Epidermal melanocyte (primary cell): Measurements from ENCODE around the gene PLB1.
"Not testable (repeated sequence)": the region's sequence is repeated elsewhere in the genome, so short reads cannot be mapped to it uniquely, and the experiment has no call there.

Source experiments
- DNase-seq: peaks from one replicate; pipeline ENCODE4 v3.0.0; 2011; ENCODE audit warnings: low spot score; ENCODE audit not compliant: insufficient read length

The PLB1 gene

DNA sequence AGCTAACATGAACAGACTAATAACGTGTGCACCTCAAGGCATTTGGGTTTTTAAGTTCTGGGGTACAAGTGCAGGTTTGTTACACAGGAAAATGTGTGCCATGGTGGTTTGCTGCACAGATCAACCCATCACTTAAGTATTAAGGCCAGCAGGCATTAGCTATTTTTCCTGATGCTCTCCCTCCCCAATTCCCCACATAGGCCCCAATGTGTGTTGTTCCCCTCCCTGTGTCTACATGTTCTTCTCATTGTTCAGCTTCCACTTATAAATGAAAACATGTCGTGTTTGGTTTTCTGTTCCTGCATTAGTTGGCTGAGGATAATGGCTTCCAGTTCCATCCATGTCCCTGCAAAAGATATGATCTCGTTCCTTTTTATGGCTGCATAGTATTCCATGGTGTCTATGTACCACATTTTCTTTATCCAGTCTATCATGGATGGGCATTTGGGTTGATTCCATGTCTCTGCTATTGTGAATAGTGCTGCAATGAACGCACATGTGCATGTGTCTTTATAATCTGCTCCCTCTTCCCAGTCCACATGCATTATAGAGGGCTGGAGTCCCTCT lies 170.0 kb downstream of the PLB1 start:
- DNase-seq: not testable (repeated sequence)

DNA sequence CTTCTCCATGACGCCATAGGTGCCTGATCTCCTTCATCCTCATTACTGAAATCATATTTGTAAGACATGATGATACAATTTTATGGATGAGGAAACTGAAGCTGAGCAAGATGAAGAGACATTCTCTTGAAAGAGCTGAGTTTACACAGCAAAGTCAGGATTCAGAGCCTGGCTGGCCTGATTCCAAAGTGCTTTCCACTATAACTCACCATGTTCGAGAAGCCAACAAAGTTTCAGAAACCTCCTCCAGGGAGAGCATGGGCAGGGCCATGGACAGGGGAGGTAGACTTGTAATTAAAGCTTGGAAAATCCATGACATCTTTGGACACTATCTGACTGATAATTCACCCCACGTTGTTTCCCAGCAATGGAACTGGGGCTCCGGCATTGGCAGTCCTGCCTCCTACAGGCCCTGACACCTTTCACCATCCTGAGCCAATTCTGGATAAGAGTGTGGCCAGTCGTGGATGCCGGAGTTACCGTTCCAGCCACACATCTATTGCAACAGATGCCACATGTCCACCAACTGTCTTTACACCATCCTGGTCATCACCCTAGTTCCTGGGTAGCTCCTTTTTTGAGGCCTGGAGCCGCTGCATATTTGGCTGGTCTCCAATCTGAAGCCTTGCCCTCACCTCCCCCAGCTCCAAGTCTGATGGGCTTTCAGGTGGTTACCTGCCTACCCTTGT lies 170.8 kb downstream of the PLB1 start:
- no peak for DNase-seq

DNA sequence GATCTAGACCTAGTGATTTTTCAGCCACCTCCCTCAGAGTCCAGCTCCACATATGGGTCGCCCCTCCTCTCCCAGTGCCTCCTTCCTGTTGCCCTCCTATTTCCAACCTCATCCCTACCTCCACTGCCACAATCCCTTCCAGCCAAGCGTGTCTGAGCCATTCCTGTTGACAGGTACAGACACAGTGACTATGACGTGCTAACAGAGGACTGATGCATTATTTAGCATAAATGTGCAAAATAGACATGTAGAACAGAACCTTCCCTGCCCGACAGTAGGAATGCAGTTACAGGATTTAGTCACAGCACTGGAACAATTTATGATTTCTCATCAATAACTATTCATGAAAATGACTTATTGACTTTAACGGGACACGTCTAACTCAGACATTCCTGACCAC lies 171.4 kb downstream of the PLB1 start:
- DNase-seq: no peak

DNA sequence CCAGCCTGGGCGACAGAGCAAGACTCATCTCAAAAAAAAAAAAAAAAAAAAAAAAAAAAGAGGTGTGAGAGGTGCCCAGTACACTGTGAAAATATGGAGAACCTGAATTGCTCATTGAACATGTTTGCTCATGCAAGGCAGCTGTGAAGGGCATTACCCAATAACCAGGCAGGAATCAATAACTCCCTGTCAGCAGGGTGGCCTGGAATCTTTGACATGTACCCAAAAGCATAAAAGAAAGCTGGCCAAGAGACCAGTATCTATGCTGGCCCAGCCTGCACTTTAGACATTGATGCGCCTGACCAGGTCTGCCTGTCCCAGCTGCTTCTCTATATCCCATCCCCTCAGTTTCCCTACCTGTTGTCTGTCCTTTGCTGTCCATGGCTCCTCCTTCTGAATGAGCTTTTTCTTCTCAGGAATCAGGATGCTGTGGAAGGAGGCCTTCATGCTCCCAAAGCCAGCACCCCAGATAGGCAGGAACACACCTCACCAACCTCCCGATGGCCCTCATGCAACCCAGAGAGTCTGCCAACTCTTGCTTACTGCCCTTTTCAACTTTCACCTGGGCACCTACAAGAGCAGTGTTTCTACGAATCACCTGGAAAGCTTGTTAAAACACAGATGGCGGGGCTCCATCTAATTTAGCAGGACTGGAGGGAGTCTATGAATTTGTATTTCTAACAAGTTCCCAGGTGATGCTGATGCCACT lies 172.4 kb downstream of the PLB1 start:
- no peak for DNase-seq

DNA sequence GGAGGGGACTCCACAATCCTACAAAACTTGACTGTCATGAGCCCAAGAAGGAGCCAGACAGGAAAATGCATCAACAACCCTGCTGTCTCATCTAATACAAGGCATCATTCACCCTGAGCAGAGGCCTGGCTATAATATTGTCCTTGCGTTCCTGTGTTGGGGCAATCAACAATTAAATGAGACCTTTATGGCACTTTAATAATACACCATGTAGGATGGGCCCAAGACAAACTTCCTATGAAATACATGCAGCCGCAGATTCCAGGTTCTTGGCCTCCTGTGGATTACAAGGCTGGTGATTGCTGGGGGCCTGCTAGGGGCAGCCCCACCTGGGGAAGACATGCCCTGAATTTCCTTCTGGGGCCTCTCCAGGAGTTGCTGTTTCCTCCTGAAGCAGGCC lies 173.0 kb downstream of the PLB1 start:
- no peak for DNase-seq

DNA sequence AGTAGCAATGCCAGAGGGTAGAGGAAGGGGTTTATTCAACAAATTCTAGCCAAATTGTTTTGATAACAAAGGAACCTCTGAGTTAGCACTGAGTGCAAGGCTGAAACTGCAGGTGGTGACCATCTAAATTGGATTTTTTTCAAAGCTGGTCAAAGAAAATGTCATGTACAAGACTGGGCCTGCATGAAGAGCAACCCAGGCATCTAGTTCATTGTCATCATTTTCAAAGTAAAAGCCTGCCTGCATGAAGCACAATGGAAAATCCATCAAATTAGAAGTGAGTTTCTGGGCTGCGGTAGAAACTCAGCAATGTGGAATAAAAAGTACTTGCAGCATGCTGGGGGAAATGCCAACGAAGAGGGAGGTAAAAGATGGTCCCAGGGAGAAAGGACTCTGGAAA lies 175.0 kb downstream of the PLB1 start:
- DNase-seq: no peak

DNA sequence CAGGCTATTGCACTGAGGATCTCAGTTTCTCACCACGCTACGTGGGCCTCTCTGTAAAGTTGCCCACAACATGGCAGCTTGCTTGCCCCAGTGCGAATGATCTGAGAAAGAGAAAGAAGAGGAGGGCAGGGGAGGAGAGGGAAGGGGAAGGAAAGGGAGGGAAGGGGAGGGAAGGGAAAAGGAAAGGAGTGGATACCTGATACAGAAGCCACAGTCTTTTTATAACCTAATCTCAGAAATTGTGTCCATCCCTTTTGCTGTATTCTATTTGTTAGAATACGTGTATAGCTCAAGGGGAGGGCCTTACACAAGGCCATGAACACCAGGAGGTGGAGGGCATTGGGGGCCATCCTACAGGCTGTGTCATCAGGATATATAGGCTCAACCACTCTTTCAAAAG lies 177.5 kb downstream of the PLB1 start:
- no peak for DNase-seq

DNA sequence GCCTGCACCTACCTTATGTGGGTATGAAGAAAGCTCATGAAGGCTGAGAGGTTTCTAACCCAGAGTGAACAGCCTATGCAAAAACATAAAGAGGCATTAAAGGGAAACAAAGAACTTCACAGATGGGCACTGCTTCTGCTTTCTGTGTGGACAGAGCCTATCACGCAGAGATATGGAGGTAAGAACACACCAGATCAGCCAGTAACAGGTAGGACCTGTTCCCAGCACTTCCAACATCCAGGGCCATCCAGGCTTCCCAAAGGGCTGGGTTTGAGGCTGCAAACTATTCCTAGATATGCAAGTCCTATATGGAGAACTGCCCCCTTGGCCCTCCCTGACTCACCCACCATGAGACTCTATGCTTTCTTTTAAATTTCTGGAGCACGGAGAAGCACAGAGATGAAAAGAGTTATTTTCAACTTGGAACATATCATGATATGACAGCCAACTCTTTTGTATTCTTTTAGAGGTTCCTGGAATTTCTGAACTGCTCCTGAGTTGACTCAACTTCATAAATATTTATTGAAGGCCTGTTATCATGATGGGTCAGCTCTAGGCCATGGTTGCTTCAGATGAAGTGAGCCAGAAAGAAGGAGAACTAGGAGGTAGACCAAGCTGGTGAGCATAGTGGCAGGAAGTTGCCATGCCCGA lies 178.3 kb downstream of the PLB1 start:
- DNase-seq: no peak

DNA sequence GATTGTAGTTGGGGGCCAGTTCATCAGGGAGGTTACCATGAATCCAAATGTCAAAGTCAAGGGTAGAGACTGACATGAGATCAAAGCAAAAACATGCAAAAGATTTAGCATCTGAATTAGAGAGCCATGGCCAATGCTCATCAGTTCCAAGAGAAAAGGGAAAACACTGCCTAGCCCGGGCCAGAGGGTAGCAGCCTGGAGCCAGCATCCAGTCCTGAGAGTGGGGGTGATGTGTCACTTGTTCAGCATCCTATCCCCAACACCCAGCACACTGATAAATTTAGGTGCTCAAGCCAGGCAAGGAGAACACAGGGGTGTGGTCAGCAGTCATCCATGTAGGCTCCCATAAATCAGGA lies 178.8 kb downstream of the PLB1 start:
- DNase-seq: no peak

DNA sequence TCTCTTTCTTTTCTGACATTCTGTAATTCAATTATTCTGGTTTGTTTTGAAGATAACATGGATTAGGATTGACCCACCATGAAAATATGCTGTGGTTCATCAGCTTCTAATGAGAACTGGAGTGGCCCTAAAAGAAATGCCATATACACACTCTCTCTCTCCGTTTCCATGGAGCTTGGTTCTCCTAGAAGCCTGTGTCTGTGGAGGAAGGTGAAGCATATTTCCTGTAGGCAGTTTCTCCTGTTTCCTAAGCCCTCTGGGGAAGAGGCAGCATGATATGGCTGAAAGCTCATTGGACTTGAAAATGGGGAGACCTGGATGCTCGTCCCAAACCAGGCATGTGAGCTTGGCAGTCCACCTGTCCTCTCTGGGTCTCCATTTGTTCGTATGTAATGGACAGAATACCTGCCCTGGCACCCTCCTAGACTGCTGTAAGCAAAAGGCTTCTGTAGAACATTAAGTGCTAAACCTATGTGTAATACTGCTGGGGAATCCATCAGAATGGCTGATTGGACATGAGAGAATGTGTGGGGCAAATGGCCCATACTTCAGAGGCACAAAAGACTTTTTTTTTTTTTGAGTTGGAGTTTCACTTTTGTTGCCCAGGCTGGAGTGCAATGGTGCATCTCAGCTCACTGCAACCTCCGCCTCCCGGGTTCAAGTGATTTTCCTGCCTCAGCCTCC lies 180.4 kb downstream of the PLB1 start:
- no peak for DNase-seq

DNA sequence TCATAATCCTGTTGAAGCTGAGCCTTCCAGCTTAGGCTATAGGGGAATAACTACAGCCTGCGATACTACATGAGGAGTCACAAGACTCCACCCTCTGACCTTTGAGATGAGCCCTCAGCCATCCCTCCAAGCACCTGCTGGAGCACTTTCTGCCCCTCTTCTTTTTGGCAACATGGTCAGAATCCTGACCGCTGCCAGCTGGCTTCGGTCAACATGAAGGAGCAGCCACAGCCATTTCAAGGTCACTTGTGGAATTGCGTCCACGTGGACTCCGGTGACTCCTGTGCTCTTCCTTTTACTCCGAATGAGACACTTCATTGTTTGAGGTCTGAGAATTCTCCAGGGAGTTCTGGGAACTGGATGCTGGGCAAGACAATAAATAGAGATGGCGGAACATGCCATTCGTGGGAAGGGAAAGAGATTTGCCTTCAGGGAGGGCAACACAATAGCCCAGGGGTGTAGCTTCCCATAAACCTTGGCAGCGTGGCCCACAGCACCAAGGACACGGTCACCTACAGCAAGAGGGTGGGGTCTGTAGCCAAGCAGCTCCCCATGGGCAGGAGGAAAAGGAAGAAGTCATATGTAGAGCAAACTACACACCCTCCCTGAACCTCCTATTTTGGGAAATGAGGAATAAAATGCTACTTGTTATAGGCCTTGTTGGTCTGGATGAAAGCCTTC lies 182.5 kb downstream of the PLB1 start:
- DNase-seq: no peak

DNA sequence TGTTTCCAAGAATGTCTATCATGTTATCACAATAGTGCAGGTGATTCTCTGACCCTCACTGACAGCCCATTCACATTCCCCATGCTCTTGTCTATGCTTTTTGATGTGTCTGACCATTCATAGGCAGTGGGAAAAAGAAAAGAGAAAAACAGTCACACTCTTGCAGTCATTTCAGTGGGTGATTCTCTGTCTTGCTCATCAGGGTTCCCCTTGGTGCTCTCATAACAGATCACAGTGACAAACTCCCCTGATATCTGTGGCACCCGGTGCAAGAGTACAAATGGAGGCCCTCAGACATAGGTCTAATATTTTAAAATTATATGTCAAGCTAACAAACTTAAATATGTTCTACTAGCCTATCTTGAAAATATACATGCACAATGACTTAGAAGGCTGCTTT lies 183.1 kb downstream of the PLB1 start:
- no peak for DNase-seq

DNA sequence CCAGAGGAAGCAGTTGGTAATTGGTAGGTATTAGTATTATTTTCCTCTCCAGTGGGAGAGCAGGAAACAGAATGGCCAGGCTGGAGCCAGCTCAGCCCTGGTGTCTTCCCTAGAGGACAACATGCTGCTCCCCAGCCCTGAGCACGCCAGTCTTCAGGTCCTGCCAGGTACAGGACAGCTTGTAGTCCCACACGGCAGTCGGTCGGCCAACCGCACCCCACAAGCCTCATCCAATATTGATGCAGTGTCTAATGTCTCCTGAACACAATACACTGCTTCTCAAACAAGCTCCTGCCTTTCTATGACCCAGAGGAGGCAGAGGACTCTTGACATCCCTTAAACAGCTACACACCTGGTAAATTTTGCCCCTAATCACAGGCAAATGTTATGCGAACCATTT lies 184.8 kb downstream of the PLB1 start:
- no peak for DNase-seq

DNA sequence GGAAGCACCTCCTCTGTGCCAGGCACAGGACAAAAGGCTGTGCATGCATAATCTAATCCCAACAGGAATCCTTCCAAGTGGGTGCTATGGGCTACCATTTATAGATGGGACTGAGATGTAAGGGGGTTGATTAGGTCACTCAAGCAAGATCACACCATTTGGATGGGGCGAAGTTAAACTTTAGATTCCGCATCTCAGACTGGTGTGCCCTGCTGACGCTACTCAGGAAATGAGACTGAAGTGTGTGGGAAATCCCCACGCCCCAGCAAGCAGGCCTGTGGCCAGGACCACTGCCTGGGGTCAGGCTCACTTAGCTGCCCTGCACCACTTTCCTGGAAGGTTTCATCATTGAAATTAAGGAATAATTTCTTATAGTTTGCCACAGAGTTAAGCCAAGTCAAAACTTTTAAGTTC lies 185.3 kb downstream of the PLB1 start:
- DNase-seq: no peak

DNA sequence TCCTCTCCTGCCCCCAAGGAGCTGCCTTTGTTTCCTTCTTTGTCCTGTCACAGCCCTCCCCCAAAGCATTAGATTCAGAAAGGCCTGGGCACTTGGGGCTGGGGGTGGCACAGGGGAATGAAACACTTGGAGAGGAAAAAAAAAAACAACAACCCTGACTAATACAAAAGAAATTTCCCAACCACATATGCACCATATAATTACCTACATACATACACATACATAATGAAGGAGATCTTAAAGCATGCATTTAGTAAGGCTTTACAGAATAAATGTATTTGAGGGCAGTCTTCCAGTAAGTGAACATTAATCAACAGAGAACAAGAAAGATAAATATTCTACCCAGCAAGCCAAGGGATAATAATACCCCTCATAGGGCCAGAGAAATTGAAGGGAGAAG lies 185.7 kb downstream of the PLB1 start:
- DNase-seq: no peak

DNA sequence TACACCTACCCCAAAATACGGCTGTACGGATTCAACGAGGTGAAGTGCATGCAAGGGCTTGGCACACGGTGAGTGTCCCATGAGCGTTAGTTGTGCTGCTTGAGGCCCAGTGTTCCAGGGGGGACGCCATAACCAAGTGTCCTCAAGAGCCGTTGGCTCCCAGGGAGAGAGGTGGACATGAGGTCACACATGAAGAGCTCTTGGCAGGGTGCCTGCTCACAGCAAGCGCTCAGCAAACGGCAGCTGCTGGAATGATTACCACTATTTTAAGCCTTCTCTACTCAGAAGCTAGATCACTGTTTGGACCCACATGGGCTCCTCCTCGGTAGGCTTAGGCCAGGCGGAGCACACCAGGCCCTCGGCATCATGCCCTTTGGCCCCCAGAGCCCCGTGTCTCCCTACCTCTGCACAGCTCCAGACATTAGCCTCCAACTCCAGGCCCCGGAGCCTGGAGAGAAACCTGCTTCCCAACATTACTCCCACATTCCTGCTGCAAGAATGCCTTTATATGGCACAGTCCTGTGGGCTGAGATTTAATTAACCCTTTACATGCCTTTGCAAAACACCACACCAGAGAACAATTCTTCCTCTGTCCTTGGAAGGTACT lies 187.3 kb downstream of the PLB1 start:
- no peak for DNase-seq

DNA sequence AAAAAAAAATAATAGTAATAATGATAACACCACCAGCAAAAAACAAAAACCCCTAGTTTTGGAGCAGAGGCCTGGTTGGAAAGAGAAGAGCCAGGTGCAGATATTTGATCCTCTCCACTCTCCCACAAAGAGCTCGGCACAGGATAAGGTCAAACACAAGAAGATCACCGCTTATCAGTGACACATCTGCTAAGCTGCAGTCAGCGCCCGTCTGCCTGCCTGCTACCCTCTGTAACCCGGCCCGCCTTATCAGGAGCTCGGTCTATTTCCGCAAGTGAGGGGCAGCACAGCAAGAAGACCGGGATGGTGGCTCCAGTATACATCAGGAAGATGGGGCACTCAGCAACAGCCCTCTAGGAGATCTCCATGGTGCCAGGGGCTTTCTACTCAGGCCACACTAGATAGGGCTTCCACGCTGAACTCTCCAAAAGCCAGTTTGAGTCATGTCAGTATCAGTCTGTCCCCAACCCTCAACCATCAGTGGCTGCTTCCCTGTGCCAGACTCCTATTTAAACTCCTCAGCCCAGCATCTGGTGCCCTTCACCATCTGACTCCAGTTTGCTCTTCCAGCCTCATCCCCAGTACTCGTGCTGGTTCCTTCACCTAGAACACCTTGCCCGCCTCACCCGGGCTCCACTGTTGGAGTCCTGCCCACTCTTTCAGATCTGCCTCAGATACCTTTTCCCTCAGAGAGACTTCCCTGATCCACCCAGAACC lies 188.4 kb downstream of the PLB1 start:
- no peak for DNase-seq

DNA sequence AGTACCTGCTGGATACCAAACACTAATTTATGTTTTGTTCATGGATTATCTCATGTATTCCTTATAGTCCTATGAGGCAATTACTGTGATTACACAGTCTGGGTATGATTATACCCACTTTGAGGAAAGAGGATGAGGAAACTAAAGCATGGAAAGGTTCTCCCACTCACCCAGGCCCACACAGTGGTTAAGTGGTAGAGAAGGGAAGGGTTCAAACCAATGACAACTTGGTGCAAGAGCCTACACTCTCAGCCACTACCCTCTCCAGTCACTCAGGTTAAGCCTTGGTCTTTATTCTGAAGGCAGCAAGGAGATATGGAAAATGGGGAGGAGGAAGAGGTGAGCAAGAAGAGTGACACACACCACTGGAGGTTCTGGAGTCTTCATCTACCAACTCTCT lies 191.3 kb downstream of the PLB1 start:
- DNase-seq: no peak

DNA sequence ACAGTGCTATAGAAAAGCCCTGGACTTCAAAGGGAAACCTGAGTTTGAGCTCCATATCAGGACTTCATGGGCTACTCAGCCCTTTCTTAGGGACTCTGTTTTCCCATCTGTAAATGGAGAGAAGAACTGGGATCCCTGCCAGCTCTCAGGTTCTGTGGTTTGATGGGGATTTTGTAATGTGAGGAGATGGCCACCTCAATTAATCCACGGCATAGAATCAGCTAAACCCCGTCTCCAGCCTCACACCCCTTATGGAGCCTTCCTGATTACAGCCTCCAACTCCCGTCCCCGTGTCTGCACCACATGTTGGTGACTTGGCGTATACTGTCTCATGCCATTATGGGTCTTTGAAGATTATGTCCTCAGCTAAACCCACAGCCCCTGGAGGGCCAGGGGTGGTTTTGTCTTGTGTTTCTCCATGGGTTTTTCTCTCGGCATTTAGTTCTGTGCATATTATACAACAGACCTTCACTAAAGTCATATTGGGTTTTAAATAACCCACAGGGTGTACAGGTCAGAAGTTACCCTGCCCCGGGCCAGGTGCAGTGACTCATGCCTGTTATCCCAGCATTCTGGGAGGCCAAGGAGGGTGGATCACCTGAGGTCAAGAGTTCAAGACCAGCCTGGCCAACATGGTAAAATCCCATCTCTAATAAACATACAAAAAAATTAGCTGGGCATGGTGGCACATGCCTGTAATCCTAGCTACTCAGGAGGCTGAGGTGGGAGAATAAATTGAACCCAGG lies 192.0 kb downstream of the PLB1 start:
- no peak for DNase-seq

DNA sequence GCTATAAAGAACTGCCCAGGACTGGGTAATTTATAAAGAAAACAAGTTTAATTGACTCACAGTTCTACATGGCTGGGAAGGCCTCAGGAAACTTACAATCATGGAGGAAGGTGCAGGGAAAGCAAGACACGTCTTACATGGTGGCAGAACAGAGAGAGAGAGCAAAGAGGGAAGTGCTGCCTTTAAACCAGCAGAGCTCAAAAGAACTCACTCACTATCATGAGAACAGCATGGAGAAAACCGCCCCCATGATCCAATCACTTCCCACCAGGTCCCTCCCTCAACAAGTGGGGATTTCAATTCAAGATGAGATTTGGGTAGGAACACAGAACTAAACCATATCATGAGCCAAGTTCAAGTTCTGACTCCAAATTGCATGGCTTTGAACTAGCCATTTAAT lies 193.0 kb downstream of the PLB1 start:
- DNase-seq: no peak
